ENCODE data around the gene ZSCAN5C.

DNA sequence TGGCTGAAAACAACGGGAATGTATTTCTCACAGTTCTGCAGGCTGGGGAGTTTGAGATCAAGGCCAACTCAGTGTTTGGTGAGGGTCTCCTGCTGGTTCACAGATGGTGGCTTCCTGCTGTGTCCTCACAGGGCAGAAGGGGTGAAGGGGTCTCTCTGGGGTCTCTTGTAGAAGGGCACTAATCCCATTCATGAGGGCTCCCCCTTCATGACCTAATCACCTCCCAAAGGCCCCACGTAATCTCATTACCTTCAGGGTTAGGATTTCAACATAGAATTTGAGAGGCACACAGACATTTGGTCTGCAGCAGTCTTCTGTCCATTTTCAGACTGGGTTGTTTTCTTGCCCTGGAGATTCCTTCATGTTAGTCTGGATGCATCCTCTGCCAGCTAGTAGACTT lies 49.4 kb upstream of the ZSCAN5C start:
- TF ChIP-seq POLR2A (IDR thresholded peaks at IDR 0.05) (no peak), EP300 (IDR thresholded peaks at IDR 0.05) (no peak), POLR2AphosphoS5 (IDR thresholded peaks at IDR 0.05) (no peak)
- TF ChIP-seq, protein P1, sequence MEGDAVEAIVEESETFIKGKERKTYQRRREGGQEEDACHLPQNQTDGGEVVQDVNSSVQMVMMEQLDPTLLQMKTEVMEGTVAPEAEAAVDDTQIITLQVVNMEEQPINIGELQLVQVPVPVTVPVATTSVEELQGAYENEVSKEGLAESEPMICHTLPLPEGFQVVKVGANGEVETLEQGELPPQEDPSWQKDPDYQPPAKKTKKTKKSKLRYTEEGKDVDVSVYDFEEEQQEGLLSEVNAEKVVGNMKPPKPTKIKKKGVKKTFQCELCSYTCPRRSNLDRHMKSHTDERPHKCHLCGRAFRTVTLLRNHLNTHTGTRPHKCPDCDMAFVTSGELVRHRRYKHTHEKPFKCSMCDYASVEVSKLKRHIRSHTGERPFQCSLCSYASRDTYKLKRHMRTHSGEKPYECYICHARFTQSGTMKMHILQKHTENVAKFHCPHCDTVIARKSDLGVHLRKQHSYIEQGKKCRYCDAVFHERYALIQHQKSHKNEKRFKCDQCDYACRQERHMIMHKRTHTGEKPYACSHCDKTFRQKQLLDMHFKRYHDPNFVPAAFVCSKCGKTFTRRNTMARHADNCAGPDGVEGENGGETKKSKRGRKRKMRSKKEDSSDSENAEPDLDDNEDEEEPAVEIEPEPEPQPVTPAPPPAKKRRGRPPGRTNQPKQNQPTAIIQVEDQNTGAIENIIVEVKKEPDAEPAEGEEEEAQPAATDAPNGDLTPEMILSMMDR (IDR thresholded peaks at IDR 0.05) = no peak
